Loucy (cell line): ENCODE data around the gene SH3BP5.
A peak's percentile ranks its signal among the peaks of the same experiment; 100 is the strongest.

Experiments used
- H2AFZ ChIP-seq: fragments of 200-600 bp; sonication (generic); 2 replicates; pipeline ENCODE4 v1.6.0; 2016; ENCODE audit warnings: antibody characterized with exemption, mild to moderate bottlenecking, low read length, moderate library complexity
- H3F3A ChIP-seq: fragments of 200-600 bp; 2 replicates; pipeline ENCODE4 v1.6.0; 2016; ENCODE audit warnings: antibody characterized with exemption, low read depth, mild to moderate bottlenecking
- H3K27me3 ChIP-seq: fragments of 200-600 bp; sonication (generic); 2 replicates; pipeline ENCODE4 v1.6.1; 2014; ENCODE audit warnings: low read length, mild to moderate bottlenecking; ENCODE audit not compliant: insufficient read depth, poor library complexity, severe bottlenecking
- H3K36me3 ChIP-seq: fragments of 200-600 bp; sonication (generic); 2 replicates; pipeline ENCODE4 v1.6.1; 2016; ENCODE audit warnings: low read length; ENCODE audit not compliant: insufficient read depth
- H3K4me1 ChIP-seq: fragments of 200-600 bp; sonication (generic); 2 replicates; pipeline ENCODE4 v1.5.1; 2014; ENCODE audit warnings: low read length, mild to moderate bottlenecking; ENCODE audit not compliant: insufficient read depth, poor library complexity, severe bottlenecking
- H3K4me2 ChIP-seq: fragments of 200-600 bp; sonication (generic); 2 replicates; pipeline ENCODE4 v1.6.0; 2014; ENCODE audit warnings: antibody characterized with exemption, low read length, low read depth, mild to moderate bottlenecking; ENCODE audit not compliant: poor library complexity, severe bottlenecking
- H3K4me3 ChIP-seq: fragments of 200-600 bp; sonication (generic); 2 replicates; pipeline ENCODE4 v1.5.1; 2014; ENCODE audit warnings: low read length, mild to moderate bottlenecking, mixed read lengths; ENCODE audit not compliant: poor library complexity, severe bottlenecking
- H3K79me2 ChIP-seq: fragments of 200-600 bp; sonication (generic); 2 replicates; pipeline ENCODE4 v1.6.1; 2014; ENCODE audit warnings: low read length; ENCODE audit not compliant: insufficient read depth
- H3K9ac ChIP-seq: fragments of 200-600 bp; sonication (generic); 2 replicates; pipeline ENCODE4 v1.6.0; 2014; ENCODE audit warnings: mild to moderate bottlenecking, low read depth, low read length, moderate library complexity; ENCODE audit not compliant: poor library complexity, severe bottlenecking
- H3K9me2 ChIP-seq: fragments of 200-600 bp; sonication (generic); replicated peaks from 2 replicates; pipeline ENCODE4 v1.6.1; 2016; ENCODE audit warnings: low read depth, low read length, mixed read lengths
- H3K9me3 ChIP-seq: fragments of 200-600 bp; sonication (generic); 2 replicates; pipeline ENCODE4 v1.6.1; 2014; ENCODE audit warnings: mild to moderate bottlenecking, antibody characterized with exemption, low read length, low read depth; ENCODE audit not compliant: insufficient read depth
- H4K20me1 ChIP-seq: fragments of 200-600 bp; sonication (generic); 2 replicates; pipeline ENCODE4 v1.6.0; 2014; ENCODE audit warnings: antibody characterized with exemption, low read length, mild to moderate bottlenecking; ENCODE audit not compliant: insufficient read depth, poor library complexity, severe bottlenecking
- CTCF ChIP-seq: fragments of 200-600 bp; sonication (generic); conservative IDR thresholded peaks from 2 replicates; pipeline ENCODE4 v1.5.1; 2014; ENCODE audit warnings: mild to moderate bottlenecking, antibody characterized with exemption, low read length
- EZH2phosphoT487 ChIP-seq: fragments of 200-600 bp; IDR thresholded peaks from 2 replicates; pipeline ENCODE4 v1.6.1; 2018; ENCODE audit warnings: antibody characterized with exemption, mild to moderate bottlenecking, moderate library complexity, borderline replicate concordance

The SH3BP5 gene

GRCh38 chr3:15246186-15246585, 86.2 kb downstream of the SH3BP5 start:
- no peak overlapping the region for H2AFZ ChIP-seq
- H3K36me3 ChIP-seq, result peaks cover 62% of the 10 kb centered on the region; the same call in 1 of the 2 replicates
- H3K4me2 ChIP-seq, result no peak overlapping the region
- H3K9ac ChIP-seq, result no peak overlapping the region
- H3K4me1 ChIP-seq, result no peaks in the 10 kb centered on the region
- no peak for TF ChIP-seq CTCF
- TF ChIP-seq EZH2phosphoT487, result no peak
- H3K27me3 ChIP-seq, result no peaks in the 10 kb centered on the region
- H3F3A ChIP-seq, result no peaks in the 10 kb centered on the region
- H3K9me2 ChIP-seq, result no peaks in the 10 kb centered on the region
- H4K20me1 ChIP-seq, result no peaks in the 10 kb centered on the region
- no peaks in the 10 kb centered on the region for H3K79me2 ChIP-seq
- no peaks in the 10 kb centered on the region for H3K9me3 ChIP-seq
- H3K4me3 ChIP-seq, result no peak overlapping the region

- Histone ChIP-seq H3K36me3 (peaks cover 74% of the 10 kb centered on the region), H3K4me1 (no peaks in the 10 kb centered on the region), H3K9ac (no peak overlapping the region), H3K4me2 (no peak overlapping the region), H3K27me3 (no peaks in the 10 kb centered on the region), H4K20me1 (no peaks in the 10 kb centered on the region), H3K4me3 (no peak overlapping the region), H2AFZ (no peak overlapping the region), H3K79me2 (no peaks in the 10 kb centered on the region), H3K9me2 (no peaks in the 10 kb centered on the region), H3K9me3 (no peaks in the 10 kb centered on the region), H3F3A (no peaks in the 10 kb centered on the region)
- TF ChIP-seq CTCF (no peak), EZH2phosphoT487 (no peak)
Observed at GRCh38 chr3:15243822-15244482, 88.4 kb downstream of the SH3BP5 start.

GRCh38 chr3:15241341-15241740, 91.0 kb downstream of the SH3BP5 start:
- H3K4me3 ChIP-seq, result no peak overlapping the region
- TF ChIP-seq EZH2phosphoT487, result no peak
- peak; percentile 66 for TF ChIP-seq CTCF
- H3F3A ChIP-seq, result no peaks in the 10 kb centered on the region
- no peaks in the 10 kb centered on the region for H3K79me2 ChIP-seq
- H3K9me2 ChIP-seq, result no peaks in the 10 kb centered on the region
- no peaks in the 10 kb centered on the region for H3K4me1 ChIP-seq
- H4K20me1 ChIP-seq, result no peaks in the 10 kb centered on the region
- peaks cover 61% of the 10 kb centered on the region for H3K36me3 ChIP-seq
- H3K4me2 ChIP-seq, result no peak overlapping the region
- no peaks in the 10 kb centered on the region for H3K27me3 ChIP-seq
- no peaks in the 10 kb centered on the region for H3K9me3 ChIP-seq
- no peak overlapping the region for H3K9ac ChIP-seq
- no peak overlapping the region for H2AFZ ChIP-seq
